Measurements from ENCODE around the gene NEUROD2.

The NEUROD2 gene

GRCh38 chr17:39618246-39618913 is 10.7 kb upstream of the NEUROD2 start:
- no peak for DNase-seq
- Histone ChIP-seq H3K27me3 (peaks cover 9% of the 10 kb centered on the region), H3K4me3 (ENCODE audit: low read depth, low read length) (peak overlapping the region; percentile 65), H3K4me1 (peaks cover 7% of the 10 kb centered on the region), H3K9me3 (no peaks in the 10 kb centered on the region; the same call in 1 of the 2 replicates), H3K36me3 (no peaks in the 10 kb centered on the region)
- no peak for TF ChIP-seq CTCF (IDR thresholded peaks at IDR 0.05; ENCODE audit: low read depth, low read length)

GRCh38 chr17:39617446-39618245 is 9.9 kb upstream of the NEUROD2 start:
- Histone ChIP-seq H3K36me3 (no peaks in the 10 kb centered on the region), H3K4me3 (ENCODE audit: low read depth, low read length) (peak overlapping the region; percentile 65), H3K27me3 (peaks cover 13% of the 10 kb centered on the region), H3K4me1 (peaks cover 7% of the 10 kb centered on the region), H3K9me3 (no peaks in the 10 kb centered on the region; the same call in 1 of the 2 replicates)
- peak; percentile 82 for DNase-seq
- TF ChIP-seq CTCF (IDR thresholded peaks at IDR 0.05; ENCODE audit: low read depth, low read length), result no peak

GRCh38 chr17:39617100-39617445 is 9.4 kb upstream of the NEUROD2 start:
- peaks cover 19% of the 10 kb centered on the region for H3K27me3 ChIP-seq

GRCh38 chr17:39615434-39615833 is 7.7 kb upstream of the NEUROD2 start:
- no peak overlapping the region for H3K4me3 ChIP-seq (ENCODE audit: low read depth, low read length)
- no peak for DNase-seq
- no peaks in the 10 kb centered on the region for H3K36me3 ChIP-seq
- TF ChIP-seq CTCF (IDR thresholded peaks at IDR 0.05; ENCODE audit: low read depth, low read length), result no peak
- no peaks in the 10 kb centered on the region; the same call in 1 of the 2 replicates for H3K9me3 ChIP-seq
- peaks cover 7% of the 10 kb centered on the region for H3K4me1 ChIP-seq
- peaks cover 19% of the 10 kb centered on the region for H3K27me3 ChIP-seq

More at GRCh38 chr17:39617100-39617445, 9.4 kb upstream of the NEUROD2 start:
- H3K36me3 ChIP-seq, result no peaks in the 10 kb centered on the region
- no peak overlapping the region for H3K4me3 ChIP-seq (ENCODE audit: low read depth, low read length)
- TF ChIP-seq CTCF (IDR thresholded peaks at IDR 0.05; ENCODE audit: low read depth, low read length), result no peak
- H3K4me1 ChIP-seq, result peaks cover 7% of the 10 kb centered on the region
- DNase-seq, result no peak
- no peaks in the 10 kb centered on the region; the same call in 1 of the 2 replicates for H3K9me3 ChIP-seq

GRCh38 chr17:39614545-39615157 is 6.9 kb upstream of the NEUROD2 start:
- Histone ChIP-seq H3K4me3 (ENCODE audit: low read depth, low read length) (no peak overlapping the region), H3K4me1 (peaks cover 7% of the 10 kb centered on the region), H3K36me3 (no peaks in the 10 kb centered on the region), H3K27me3 (peaks cover 23% of the 10 kb centered on the region), H3K9me3 (no peaks in the 10 kb centered on the region; the same call in 1 of the 2 replicates)
- no peak for TF ChIP-seq CTCF (IDR thresholded peaks at IDR 0.05; ENCODE audit: low read depth, low read length)
- DNase-seq, result no peak
